ENCODE results near the gene PHAF1. TPM values are rescaled to one million over a fixed set of nuclear protein-coding genes. Genes with fewer than 3 reads are reported as not detected.
A peak's percentile ranks its signal among the peaks of the same experiment; 100 is the strongest.

PHAF1 gene
- total and polyA plus RNA-seq, 8 donors = 4.6 to 39.6 (median 7.6) TPM

- TF ChIP-seq, protein P1, sequence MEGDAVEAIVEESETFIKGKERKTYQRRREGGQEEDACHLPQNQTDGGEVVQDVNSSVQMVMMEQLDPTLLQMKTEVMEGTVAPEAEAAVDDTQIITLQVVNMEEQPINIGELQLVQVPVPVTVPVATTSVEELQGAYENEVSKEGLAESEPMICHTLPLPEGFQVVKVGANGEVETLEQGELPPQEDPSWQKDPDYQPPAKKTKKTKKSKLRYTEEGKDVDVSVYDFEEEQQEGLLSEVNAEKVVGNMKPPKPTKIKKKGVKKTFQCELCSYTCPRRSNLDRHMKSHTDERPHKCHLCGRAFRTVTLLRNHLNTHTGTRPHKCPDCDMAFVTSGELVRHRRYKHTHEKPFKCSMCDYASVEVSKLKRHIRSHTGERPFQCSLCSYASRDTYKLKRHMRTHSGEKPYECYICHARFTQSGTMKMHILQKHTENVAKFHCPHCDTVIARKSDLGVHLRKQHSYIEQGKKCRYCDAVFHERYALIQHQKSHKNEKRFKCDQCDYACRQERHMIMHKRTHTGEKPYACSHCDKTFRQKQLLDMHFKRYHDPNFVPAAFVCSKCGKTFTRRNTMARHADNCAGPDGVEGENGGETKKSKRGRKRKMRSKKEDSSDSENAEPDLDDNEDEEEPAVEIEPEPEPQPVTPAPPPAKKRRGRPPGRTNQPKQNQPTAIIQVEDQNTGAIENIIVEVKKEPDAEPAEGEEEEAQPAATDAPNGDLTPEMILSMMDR (IDR thresholded peaks at IDR 0.05) = no peak
- TF ChIP-seq EP300 (IDR thresholded peaks at IDR 0.05) (no peak), POLR2AphosphoS5 (IDR thresholded peaks at IDR 0.05) (no peak), POLR2A (IDR thresholded peaks at IDR 0.05) (no peak)
- WGBS, 5 donors = 36 to 68% (median 57%) methylated on average over 16 to 18 of the region's 18 CpGs
- H3K4me1 ChIP-seq = peaks cover 57 to 79% (median 73%) of the 10 kb centered on the region in 4 donors
- intact Hi-C loops (cut with DNase I; ENCODE audit: low total_unique reads) = no loop called here
- H3K27me3 ChIP-seq = peaks cover 0 to 86% (median 25%) of the 10 kb centered on the region in 3 donors
- H3K9me3 ChIP-seq = no peaks in the 10 kb centered on the region
- DNase-seq = no peak
- H3K4me3 ChIP-seq = no peak overlapping the region
- H3K27ac ChIP-seq = peak overlapping the region in 1 of 5 donors; percentile 73
- H3K36me3 ChIP-seq = no peaks in the 10 kb centered on the region
These were observed 56.4 kb downstream of the PHAF1 start for GRCh38 chr16:67166110-67166547.

GRCh38 chr16:67166598-67167168 is 56.9 kb downstream of the PHAF1 start:
- Histone ChIP-seq H3K36me3 (no peaks in the 10 kb centered on the region), H3K27me3 (peaks cover 0 to 82% (median 25%) of the 10 kb centered on the region in 3 donors), H3K4me1 (peaks cover 52 to 79% (median 72%) of the 10 kb centered on the region in 4 donors), H3K4me3 (no peak overlapping the region), H3K27ac (no peak overlapping the region), H3K9me3 (no peaks in the 10 kb centered on the region)
- TF ChIP-seq, protein P1 (IDR thresholded peaks at IDR 0.05) = no peak
- TF ChIP-seq POLR2A (IDR thresholded peaks at IDR 0.05) = no peak
- no peak for TF ChIP-seq EP300 (IDR thresholded peaks at IDR 0.05)
- TF ChIP-seq POLR2AphosphoS5 (IDR thresholded peaks at IDR 0.05) = no peak
- 76 to 88% (median 82%) methylated on average over 5 of the region's 5 CpGs for WGBS, 5 donors
- intact Hi-C loops (cut with DNase I; ENCODE audit: low total_unique reads) = no loop called here
- no peak for DNase-seq

GRCh38 chr16:67167588-67167987 is 57.8 kb downstream of the PHAF1 start:
- Histone ChIP-seq H3K36me3 (no peaks in the 10 kb centered on the region), H3K4me1 (peaks cover 49 to 71% (median 63%) of the 10 kb centered on the region in 4 donors), H3K27me3 (peaks cover 0 to 72% (median 25%) of the 10 kb centered on the region in 3 donors), H3K27ac (peak overlapping the region in 1 of 5 donors; percentile 14), H3K4me3 (no peak overlapping the region), H3K9me3 (no peaks in the 10 kb centered on the region)
- no peak for DNase-seq
- intact Hi-C loops (cut with DNase I; ENCODE audit: low total_unique reads) = no loop called here
- TF ChIP-seq POLR2AphosphoS5 (IDR thresholded peaks at IDR 0.05) (no peak), EP300 (IDR thresholded peaks at IDR 0.05) (no peak), POLR2A (IDR thresholded peaks at IDR 0.05) (no peak)
- 83 to 95% (median 87%) methylated on average over 7 of the region's 7 CpGs for WGBS, 5 donors

- DNase-seq = no peak
- H3K4me1 ChIP-seq = peaks cover 46 to 69% (median 60%) of the 10 kb centered on the region in 4 donors
- H3K27me3 ChIP-seq = peaks cover 0 to 62% (median 12%) of the 10 kb centered on the region in 3 donors
- no peaks in the 10 kb centered on the region for H3K9me3 ChIP-seq
- 44 to 71% (median 69%) methylated on average over 4 to 9 of the region's 9 CpGs for WGBS, 5 donors
- H3K4me3 ChIP-seq = no peak overlapping the region
- TF ChIP-seq, protein P1 (IDR thresholded peaks at IDR 0.05) = no peak
- no peak for TF ChIP-seq EP300 (IDR thresholded peaks at IDR 0.05)
- TF ChIP-seq POLR2A (IDR thresholded peaks at IDR 0.05) = no peak
- no peak for TF ChIP-seq POLR2AphosphoS5 (IDR thresholded peaks at IDR 0.05)
- intact Hi-C loops (cut with DNase I; ENCODE audit: low total_unique reads) = no loop called here
- no peaks in the 10 kb centered on the region for H3K36me3 ChIP-seq
- peak overlapping the region in 4 of 5 donors; percentile 86 to 91 (median 88) for H3K27ac ChIP-seq
These were observed 59.3 kb downstream of the PHAF1 start for GRCh38 chr16:67169011-67169451.
